Measurements from ENCODE around the gene BRD9.

- TF ChIP-seq CTCF (IDR thresholded peaks at IDR 0.05), result no peak
- TF ChIP-seq POLR2A (IDR thresholded peaks at IDR 0.05), result no peak
These were observed 19.9 kb upstream of the BRD9 start for GRCh38 chr5:912280-913091.

Data from adrenal gland (tissue), 5 donors.